ENCODE results near the gene POLDIP2.

Gene POLDIP2, protein sequence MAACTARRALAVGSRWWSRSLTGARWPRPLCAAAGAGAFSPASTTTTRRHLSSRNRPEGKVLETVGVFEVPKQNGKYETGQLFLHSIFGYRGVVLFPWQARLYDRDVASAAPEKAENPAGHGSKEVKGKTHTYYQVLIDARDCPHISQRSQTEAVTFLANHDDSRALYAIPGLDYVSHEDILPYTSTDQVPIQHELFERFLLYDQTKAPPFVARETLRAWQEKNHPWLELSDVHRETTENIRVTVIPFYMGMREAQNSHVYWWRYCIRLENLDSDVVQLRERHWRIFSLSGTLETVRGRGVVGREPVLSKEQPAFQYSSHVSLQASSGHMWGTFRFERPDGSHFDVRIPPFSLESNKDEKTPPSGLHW

DNA sequence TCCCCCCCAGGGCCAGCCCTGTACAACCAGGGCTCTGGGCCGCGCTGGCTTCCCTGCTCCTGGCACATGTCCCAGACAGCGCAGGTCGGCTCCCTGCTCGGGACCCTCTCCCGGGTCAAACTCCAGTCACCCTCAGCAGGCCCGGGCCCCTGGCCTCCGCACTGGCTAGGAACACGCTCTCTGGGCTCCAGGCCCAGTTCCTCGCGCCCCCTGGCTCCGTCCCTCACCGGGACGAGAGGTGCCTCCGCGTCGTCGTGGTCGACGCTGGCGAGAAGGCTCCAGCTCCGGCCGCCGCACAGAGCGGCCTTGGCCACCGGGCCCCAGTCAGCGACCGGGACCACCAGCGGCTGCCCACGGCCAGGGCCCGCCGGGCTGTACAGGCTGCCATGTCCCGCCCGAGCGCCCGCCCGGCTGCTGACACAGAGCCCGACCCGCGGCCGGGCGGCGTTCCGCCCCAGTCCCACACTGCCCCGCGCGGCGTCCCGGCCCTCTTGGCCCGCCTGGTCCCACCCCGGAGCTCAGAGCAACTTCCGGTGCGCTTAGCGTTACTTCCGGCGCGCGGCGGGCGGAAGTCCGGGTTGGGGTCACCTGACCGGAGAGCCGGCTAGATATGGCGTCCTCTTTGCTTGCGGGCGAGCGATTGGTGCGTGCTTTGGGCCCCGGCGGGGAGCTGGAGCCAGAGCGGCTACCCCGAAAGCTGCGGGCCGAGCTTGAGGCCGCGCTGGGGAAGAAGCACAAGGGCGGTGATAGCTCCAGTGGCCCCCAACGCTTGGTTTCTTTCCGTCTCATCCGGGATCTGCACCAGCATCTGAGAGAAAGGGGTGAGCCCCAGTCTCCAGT lies at the start of gene POLDIP2:
POLDIP2 (minus strand) TSS at position 467 of the 840 bp plus-strand sequence; CDS start at position 388, 79 bp downstream.
- peak; percentile 80 to 92 (median 91) for DNase-seq (ENCODE audit: low read depth in 3 of 3, low spot score in 1 of 3)

DNA sequence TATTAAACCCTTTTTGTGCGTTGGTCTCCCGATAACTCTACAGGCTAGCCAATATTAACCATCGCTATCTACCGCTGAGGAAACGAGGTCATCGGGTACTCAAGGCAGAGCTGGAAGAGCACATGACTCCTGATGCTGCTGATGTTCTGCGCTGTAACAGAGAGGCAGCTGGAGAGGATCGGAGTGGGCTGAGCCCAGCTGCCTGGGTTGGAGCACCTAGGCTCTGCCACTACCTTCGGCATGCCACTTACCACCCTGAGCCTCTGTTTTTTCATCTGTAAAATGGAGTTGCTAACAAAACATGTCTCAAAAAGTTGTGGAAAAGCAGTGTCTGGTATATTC lies 49.1 kb upstream of the POLDIP2 start:
- DNase-seq (ENCODE audit: low read depth in 3 of 3, low spot score in 1 of 3): no peak

DNA sequence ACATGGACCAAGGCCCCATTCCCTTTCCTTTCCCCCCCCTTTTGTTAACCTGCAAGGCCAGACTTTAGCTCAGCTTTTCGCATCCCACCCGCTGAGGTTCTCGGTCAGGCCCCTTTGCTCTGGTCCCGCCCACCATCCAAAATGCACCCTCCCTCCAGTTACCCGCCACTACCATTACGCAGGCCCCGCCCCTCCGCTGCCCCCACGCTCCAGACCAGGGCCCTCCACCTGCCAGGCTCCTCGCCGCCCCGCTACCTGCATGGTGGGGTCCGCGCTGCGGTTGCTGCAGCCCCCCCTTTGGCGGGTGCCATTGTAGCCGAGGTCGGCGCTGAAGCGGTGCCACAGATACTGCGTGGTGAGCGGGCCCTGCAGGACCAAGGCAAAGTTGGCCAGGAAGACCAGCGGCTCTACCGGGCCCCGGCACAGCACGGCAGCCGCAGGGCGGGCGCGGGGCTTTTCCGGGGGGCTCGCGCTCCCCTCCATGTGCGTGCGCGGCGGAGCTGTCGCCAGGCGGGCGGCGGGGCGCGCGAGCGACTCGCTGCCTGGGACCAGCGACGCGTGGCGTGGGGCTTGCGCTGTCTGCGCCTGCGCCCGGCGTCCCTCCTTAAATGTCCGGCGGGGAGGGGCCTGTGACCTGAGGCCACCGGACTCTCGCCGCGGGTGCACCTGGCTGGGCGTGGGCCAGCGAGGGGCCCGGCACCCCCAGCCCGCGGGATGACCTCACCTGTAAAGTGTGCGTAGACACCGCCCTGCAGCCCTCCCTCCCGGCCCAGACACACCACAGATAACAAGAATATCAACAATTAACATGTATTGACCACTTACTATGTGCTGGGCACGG lies 48.5 kb upstream of the POLDIP2 start, which contains the start of gene SLC46A1:
SLC46A1 (minus strand) TSS at position 581 of the 841 bp plus-strand sequence; CDS start at position 483, 98 bp downstream.
- DNase-seq (ENCODE audit: low read depth in 3 of 3, low spot score in 1 of 3): peak in 1 of 3 donors; percentile 52

DNA sequence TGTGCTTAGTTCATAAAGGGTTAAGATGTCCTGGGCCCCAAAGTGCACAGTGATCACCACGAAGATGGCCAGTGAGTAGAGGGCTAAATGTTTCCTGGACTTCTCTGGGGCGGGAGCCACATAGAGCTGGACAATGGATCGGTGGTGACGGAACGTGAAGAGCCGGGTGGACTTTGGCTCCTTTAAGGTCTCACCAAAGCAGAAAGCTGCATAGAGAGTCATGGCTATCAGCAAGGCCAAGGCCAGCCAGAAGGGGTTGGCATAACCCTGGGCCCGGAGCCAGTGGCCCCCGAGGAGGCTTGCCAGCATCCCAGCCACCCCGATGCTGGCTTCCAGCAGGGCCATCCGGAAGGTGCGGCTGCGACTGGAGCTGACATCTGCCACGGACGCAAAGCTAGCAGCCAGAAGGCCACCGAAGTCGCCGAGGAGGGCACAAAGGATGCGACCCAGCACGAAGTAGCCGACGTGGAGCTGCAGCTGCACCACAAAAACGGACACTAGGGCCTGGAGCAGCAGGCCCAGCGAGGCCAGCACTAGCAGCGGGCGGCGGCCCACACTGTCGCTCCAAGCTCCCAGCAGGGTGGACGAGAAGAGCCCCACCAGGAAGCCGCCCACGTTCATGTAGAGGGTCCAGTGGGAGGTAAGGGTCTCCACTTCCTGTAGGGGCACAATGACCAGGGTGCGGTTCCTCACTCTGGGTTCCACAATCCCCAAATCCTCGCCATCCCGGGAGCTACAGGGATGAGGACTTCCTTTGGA lies 47.7 kb upstream of the POLDIP2 start:
- no peak for DNase-seq (ENCODE audit: low read depth in 3 of 3, low spot score in 1 of 3)

DNA sequence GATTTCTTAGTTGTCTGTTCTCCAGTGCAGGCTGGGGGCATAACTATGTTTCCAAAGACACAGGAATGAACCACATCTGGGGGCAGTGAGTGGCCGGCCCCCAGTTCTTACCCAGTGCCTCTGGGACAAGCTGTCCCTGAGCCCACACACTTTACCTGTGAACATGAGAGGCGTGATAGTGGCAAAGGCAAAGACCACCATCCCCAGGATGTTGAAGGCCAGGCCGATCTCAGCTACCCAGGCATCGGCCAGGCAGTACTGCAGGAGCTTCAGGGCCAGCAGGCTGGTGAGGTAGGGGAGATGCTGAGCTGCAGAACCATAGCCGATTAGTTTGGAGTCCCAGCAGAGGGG lies 47.1 kb upstream of the POLDIP2 start:
- DNase-seq (ENCODE audit: low read depth in 3 of 3, low spot score in 1 of 3): no peak

DNA sequence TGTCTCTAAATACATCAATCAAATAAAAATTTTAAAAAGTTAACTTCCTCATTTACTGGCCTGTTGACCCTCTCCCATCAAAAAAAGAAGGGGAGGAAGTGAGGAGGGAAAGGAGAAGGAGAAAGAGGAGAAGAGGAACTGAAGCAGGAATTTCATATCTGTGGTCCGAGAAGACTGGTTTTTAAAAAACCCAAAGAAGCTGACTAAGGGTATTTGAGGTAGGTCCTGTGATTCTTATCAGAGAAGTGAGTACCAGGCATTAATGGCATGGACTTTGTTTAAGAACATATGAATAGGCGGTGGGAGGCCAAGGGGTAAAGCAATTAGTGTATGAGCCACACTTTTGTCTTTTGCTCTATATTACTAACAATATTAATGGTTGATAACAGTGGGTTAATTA lies 46.7 kb upstream of the POLDIP2 start:
- no peak for DNase-seq (ENCODE audit: low read depth in 3 of 3, low spot score in 1 of 3)

DNA sequence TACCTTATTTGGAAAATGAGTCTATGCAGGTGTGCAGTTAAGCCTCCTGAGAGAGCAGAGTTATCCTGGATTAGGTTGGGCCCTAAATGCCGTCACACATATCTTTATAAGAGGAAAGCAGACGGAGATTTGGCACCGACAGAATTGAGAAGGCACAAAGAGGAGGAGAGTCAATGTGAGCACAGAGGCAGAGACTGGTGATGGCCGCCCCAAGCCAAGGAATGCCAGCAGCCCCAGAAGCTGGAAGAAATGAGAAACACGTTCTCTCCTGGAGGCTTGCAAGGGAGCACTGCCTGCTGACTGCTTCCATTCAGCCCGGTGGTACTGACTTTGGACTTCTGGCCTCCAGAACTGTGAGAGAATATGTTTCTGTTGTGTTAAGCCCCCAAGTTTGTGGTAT lies 45.5 kb upstream of the POLDIP2 start:
- DNase-seq (ENCODE audit: low read depth in 3 of 3, low spot score in 1 of 3): no peak

DNA sequence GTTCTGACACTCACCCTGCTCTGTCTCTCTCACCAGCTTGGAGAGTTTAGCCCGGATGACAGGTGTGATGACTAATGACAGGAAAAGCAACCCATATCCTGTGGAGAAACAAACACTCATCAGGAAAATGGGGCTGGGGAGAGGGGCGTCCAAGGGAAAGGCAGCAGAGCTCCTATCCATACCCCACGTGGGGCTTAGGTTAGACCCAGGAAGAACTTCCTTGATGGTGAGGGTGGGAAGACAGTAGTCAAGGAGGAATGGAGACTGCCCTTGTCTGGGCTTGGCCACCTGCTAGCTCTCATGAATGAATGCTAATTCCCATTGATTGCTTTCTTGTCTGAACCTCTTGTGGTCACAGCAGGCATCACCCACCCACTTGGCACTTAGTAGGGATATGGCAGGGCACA lies 44.9 kb upstream of the POLDIP2 start:
- DNase-seq (ENCODE audit: low read depth in 3 of 3, low spot score in 1 of 3): no peak

DNA sequence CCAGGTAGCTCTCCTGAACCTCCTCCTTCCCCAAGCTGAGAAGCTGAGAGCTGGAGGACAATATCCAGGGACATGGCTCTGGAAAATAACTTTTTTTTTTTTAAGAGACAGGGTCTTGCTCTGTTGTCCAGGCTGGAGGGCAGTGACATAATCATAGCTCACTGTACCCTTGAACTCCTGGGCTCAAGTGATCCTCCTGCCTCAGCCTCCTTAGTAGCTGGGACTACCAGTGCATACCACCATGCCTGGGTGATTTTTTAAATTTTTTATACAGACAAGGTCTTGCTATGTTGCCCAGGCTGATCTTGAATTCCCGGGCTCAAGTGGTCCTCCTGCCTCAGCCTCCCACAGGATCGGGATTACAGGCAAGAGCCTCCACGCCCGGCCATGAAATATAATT lies 42.5 kb upstream of the POLDIP2 start:
- DNase-seq (ENCODE audit: low read depth in 3 of 3, low spot score in 1 of 3): no peak

DNA sequence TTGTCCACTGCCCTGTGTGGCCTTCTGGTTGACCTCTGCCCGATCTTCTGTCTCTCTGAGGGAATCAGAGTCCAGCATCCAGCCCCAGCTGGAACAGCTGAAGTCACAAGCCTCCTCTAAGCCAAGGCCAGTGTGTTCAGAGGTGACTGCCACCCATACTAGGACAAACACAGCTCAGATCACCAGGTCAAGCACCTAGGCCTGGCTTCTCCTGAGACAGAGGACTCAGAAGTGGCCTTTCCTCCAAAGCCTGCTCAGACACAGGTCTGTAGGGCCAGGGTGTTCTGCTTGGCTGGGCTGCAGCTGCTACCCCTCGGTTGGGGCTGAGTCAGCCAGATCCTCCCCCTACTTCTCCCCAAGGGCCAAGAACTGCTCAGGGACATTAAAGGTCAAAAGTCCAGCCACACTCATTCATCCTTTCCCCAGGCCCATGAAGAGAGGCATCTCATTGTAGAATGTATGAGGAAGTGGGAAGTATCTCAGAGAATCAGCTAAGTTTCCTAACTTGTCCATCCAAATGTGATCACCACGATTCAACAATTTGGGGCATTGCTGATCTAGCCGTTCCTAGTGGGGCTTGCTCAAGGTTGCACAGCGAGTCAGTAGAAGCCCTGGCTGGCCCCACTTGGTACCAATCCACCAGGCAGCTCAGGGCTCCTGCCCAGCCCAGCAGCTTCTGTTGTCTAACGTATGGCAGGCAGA lies 41.1 kb upstream of the POLDIP2 start:
- no peak for DNase-seq (ENCODE audit: low read depth in 3 of 3, low spot score in 1 of 3)

DNA sequence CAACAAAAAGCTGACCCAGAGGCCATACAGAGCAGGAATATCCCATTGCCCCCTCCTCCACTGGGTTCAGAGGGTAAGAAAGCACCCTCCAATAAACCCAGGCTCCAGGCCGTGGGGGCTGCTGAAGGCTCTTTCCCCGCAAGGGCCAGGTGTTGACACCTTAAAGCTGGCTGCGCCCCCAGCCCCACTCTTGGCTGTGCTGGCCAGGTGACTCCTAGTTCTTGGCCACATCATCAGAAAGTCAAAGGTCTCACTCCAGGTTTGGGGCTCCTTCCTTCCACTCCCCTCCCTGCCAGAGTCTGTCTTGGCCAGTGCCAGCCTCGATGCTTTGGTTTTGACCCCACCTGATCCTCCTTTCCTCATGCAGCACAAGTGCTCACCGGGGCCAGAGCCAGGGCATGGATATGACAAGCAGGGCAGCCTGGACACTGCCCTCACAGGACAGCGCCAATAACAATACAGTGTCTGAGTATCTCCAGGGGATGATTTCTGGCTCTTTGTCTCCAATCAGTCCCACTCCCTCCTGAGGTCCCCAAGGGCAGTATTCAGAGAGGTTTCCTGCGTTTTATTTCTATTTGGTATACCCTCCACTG lies 40.5 kb upstream of the POLDIP2 start:
- DNase-seq (ENCODE audit: low read depth in 3 of 3, low spot score in 1 of 3): no peak

DNA sequence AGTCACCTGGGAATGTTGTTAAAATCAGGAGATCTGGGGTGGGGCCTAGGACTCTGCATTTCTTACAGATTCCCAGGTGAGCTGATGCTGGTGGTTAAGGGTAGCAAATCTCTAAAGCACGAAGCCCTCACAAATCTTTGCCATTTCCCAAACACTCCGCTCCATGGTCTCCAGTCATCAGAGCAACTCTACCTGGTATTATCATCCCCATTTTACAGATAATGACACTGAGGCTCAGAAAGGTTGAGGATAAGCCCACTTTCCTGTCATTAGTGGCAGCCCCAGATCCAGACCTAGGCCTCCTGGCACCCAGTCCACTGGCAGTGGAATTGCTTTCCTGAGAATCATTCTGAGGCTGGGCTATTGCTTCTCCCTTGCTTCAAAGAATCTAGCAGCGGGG lies 39.9 kb upstream of the POLDIP2 start:
- no peak for DNase-seq (ENCODE audit: low read depth in 3 of 3, low spot score in 1 of 3)

DNA sequence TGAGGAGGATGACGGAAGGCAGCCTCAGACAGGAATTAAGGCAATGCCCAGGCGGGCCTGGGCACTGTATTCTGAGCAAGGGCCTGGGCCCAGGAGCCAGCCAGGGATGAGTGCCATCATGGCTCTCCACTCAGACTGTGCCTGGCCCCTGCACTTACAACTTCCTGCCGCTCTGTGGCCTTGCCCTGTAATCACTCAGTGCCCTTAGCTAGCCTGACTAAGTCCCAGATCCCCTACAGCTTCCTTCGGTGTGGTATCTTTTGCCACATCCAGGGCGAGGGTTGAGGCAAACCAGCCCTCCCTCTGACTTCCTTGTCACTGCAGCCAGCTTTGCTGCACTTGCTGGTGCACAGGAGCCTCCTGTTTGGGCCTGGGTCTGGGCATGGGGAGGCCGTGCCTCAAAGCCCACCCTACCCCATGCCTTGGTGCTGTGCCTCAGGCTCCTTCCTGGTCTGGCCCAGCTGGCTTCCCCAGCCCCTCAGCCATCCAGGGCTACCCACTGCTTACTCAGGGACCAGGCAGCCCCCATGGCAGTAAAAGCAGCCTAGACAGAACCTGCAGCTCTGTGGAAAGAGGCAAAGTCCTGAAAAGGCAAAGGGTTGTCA lies 39.4 kb upstream of the POLDIP2 start:
- no peak for DNase-seq (ENCODE audit: low read depth in 3 of 3, low spot score in 1 of 3)

DNA sequence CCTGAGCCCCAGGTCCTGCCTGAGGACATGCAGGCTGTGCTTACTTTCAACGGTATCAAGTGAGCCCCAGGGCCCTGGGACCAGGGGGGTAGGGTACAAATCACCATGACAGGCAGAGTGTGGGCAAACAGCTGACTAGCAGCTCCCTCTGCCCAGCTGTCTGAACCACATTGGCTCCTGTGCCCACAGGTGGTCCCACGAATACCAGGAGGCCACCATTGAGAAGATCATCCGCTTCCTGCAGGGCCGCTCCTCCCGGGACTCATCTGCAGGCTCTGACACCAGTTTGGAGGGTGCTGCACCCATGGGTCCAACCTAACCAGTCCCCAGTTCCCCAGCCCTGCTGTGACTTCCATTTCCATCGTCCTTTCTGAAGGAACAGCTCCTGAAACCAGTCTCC lies 38.6 kb upstream of the POLDIP2 start:
- DNase-seq (ENCODE audit: low read depth in 3 of 3, low spot score in 1 of 3): no peak

DNA sequence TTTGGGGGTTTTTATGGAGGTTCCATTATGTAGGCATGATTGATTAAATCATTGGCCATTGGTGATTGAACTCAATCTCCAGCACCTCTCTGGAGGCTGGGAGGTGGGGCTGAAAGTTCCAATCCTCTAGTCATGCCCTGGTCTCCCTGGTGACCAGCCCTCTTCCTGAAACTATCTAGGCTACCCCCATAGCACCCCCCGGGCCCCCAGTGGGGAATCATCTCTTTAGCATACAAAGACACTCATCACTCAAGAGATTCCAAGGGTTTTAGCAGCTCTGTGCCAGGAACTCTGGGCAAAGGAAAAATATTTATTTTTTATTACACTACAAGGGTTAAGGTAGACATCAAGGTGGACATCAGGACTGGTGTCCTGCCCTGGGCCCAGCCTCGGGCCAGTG lies 38.1 kb upstream of the POLDIP2 start:
- no peak for DNase-seq (ENCODE audit: low read depth in 3 of 3, low spot score in 1 of 3)

DNA sequence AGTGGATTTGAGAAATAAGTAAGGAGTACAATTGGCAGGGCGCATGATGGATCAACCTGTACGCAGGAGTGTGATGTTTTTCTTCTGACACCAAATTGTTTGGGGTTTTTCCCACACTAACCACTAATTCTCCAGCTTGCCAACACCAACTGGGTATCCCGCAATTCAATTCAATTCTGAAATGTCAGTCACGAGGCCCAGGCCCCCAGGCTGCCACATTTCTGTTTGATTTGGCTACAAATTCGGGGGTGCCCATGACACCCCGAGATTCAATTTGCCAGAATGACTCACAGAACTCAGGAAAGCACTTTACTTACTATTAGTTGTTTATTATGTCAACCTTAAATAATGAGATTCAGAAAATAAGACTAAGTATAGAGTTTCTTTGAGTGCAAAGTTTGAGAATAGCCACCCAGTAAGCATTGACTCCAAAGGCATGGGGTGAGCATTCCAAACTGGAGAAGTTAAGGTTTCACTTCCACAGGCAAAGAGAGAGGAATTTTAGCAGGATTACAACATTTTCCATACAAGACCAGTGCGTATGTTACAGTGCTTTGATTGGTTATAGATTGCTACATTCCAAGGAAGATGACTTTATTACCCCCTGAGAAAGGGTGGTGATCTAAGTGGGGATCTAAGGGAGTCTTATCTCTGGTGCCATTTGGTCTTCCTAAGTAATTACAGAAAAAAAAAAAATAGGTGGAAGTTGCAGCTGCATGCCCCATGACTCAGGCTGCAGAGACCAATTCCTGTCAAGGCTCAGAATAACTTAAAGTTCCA lies 37.2 kb upstream of the POLDIP2 start:
- no peak for DNase-seq (ENCODE audit: low read depth in 3 of 3, low spot score in 1 of 3)

DNA sequence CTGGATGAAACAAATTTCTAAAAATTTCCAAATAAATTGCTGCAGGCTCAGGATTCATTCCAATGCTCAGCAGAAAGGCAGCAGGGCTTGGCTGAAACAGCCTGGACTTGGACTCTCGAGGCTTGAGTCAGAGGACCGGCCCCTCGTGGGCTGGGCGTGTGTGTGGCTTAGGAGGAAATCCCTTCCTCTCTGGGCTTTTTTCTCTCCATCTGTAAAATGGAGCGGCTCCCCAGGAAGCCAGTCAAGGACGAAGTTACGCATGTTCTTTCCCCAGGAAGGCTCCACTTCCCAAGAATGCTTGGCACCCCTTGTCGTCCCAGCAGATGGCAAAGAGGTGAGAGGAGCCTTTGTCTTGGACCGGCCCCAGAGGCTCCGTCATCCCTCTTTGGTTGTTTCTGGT lies 35.2 kb upstream of the POLDIP2 start:
- DNase-seq (ENCODE audit: low read depth in 3 of 3, low spot score in 1 of 3): no peak

DNA sequence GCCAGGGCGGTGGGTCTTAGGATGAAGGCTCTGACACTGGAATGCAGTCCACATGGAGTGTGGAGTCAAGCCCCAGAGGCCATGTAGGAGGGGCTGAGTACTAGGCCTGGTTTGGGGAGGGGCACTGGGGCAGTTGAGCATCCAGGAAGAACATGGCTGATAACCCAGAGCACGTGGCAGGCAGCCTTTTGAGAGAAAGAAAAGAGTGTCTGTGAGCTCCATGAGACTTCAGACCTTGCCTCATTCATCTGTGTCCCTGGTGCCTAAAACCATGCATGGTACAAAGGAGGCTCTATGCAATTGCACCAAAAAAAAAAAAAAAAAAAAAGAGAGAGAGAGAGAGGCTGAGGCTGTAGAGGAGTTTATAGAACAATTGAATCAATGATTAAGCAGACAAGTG lies 34.1 kb upstream of the POLDIP2 start:
- no peak for DNase-seq (ENCODE audit: low read depth in 3 of 3, low spot score in 1 of 3)

DNA sequence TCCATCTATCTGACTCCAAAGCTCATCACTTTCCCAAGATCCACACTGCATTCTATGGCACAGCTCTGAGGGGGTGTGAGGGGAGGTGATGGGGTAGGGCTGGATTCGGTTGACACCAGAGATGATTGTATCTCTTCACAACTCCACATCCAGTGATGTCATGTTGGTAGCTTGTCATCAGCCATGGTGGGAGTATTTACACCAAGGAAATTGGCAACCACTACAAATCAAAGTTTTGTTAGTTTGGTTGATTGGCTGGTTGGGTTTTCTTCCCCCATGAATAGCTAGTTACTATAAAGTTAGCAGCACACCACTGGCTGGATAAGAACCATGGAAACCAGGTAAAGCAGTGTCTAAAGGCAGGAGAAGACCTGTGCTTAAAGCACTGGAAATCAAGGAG lies 33.7 kb upstream of the POLDIP2 start:
- DNase-seq (ENCODE audit: low read depth in 3 of 3, low spot score in 1 of 3): no peak

All from stimulated activated CD4-positive, alpha-beta T cell treated with anti-CD3 and anti-CD28 coated beads, TNF-alpha, amount 100 ng/mL, for 1 hour (primary cell).